GM21723 (cell line): ENCODE results near the gene DRGX.

Experiments used
- ATAC-seq: cut with Tn5 transposase; IDR thresholded peaks from one replicate; pipeline ENCODE4 v1.9.1; 2021; ENCODE audit warnings: mild to moderate bottlenecking, moderate library complexity; ENCODE audit not compliant: unreplicated experiment

Gene DRGX

DNA sequence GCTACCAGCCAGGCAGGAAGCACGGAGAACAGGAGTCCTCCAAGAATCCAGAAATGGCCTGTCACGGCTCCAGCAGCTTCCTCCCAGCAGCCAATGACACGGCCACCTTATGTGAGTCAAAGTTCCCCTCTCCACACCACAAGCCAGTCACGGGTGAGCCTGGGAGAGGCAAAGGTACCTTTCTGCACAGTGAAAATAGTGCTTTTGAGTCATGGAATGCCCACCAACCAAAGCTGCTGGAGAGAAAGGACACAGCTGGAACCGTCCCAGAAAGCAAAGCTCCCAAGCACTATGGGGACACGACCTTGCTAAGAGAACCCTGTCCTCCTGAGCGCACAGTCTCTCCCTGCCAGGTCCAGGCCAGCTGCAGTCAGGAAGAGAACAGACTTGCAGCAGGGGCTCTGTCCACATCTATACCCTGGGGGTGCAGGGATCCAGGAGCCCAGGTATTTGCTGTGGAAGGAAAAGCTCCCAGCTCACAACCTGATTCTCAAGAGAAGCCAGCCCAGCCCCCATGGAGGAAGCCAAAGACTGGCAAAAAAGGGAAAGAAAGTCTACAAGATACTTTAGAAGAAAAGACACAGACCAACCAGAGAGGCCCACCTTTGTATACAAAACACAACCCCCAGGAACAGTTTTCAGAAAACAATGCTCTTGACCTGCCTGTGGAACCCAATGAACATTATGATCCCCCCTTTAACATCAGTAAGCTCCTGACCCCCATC lies 72.6 kb downstream of the DRGX start:
- no peak for ATAC-seq

DNA sequence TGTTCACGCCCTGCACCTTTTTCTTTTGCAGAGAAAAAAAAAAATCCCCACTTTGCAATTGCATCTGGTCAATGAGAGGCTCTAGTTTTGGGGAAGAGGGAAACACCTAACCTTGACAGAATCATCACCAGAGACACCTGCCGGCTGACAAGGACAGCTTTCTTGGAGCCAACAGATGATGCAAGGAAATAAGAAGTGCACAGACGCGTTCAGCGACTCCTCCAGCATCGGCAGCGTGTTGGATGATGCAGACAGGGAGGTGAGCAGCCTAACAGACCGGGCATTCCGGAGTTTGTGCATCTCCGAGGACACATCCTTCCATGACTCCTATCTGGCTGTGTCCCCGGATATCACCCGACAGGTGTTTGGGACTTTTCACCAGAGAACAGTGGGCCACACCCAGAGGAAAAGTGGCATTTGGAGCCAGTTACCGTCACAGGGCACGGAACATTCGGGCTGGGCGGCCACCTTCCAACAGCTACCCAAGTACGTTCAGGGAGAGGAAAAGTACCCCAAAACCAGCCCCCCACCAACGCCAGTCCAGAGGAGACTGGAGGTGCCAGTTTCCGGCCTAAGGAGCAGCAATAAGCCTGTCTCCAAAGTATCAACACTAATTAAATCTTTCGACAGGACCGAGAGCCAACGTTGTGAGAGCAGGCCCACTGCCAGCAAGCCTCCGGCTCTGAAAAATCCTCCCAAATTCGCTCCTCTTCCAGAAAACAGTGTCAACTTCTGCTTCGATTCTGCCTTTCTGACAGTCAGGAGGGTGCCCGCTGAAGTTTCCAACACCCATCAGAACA lies 73.3 kb downstream of the DRGX start:
- no peak for ATAC-seq

- ATAC-seq, result no peak
These were observed 74.9 kb downstream of the DRGX start for GRCh38 chr10:49321021-49321420.

- ATAC-seq, result no peak
These were observed 75.7 kb downstream of the DRGX start for GRCh38 chr10:49320191-49320590.

DNA sequence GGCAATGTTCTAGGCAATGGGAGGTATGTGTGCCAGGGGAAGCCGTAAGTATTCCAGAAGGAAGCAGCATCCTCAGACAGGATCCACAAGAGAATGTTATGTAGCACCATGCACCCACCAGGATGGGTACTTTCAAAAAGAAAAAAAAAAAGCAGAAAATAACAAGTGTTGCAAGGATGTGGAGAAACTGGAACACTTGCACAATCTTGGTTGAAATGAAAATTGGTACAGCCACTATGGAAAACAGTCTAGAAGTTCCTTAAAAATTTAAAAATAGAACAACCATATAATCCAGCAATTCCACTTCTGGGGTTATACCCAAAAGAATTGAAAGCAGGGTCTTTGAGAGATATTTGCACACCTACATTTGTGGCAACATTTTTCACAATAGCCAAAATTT lies 76.7 kb downstream of the DRGX start:
- no peak for ATAC-seq

DNA sequence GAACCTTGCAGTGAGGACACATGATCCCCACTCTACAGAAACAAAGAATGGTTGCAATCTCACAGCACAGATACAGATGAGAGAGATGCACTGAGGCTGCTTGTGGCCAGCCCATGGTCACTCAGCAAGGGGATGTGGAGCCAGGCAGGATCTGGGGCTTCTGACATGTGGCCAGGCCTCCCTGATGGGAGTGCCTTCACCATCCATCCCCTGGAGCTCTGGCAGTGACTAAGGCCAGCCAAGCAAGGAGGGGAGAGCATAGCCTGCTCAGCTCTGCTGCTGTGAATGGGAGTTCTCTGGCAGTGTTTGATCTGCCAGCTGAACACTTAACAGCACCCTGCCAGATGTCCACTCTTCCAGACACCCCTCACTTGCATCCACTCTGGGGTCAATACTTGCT lies 77.1 kb downstream of the DRGX start:
- ATAC-seq, result no peak

DNA sequence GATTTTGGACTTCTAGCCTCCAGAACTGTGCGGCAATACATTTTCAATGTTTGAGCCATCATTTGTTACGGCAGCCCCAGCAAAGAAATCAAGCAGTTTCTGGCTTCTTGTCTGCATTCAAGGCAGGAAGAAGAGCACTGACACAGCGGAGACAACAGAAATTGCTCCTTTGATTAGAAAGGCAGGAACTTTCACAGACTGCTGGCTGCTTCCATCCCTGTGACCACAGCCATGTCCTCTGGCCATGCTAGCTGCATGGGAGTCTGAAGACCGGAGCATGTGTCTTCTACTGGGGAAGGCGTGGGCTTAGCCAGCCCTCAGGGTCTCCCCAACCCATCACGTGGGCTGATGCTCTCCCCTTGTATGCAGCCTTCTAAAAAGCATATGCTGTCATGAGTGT lies 77.9 kb downstream of the DRGX start:
- no peak for ATAC-seq

- ATAC-seq, result no peak
These were observed 81.1 kb downstream of the DRGX start for GRCh38 chr10:49314806-49315205.
